ENCODE measurements around the gene SLC6A6.

DNA sequence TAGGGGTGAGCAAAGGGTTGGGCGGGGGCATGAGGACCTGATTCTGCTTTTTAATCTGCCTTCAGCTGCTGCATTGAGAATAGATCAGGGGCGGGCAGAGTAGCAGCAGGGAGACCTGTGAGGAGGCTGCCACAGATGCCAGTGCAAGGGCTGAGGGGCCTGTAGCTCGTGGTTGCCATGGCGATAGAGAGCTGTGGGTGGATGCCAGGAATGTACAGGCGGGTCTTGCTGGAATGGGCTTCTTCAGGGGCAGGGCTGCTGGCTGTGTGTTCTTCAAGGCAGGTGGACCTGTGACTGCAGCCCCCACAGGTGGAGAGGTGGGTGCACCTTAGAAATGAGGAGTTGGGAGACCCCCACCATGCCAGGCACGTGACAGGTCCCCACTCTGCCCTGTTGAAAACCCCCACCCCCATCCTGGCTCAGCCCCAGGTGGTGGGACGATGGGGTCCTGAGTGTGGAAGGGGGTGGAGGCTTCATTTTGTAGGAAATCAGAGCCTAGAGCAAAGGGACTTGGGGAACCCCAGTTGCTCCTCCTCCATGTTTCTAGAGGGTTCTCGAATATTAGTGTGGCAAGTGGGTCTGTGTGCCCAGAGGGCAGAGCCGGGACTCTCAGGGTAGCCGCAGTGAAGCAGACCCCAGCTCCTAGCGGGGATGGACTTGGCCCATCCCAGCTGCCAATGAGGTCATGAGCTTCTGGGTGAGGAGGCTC, 38.3 kb downstream of the SLC6A6 start:
- TF ChIP-seq POLR2A (IDR thresholded peaks at IDR 0.05; ENCODE audit: low read depth, low read length) (no peak), SREBF2 (IDR thresholded peaks at IDR 0.05; ENCODE audit: low read length) (no peak), GABPA (IDR thresholded peaks at IDR 0.05; ENCODE audit: low read depth) (no peak), CTCF (IDR thresholded peaks at IDR 0.05 in 2 of 3, conservative IDR thresholded peaks at IDR 0.05 in 1 of 3; ENCODE audit: control insufficient read depth in 2 of 3, extremely low read depth in 1 of 3, insufficient read depth in 1 of 3, low read depth in 3 of 3, low read length in 3 of 3) (no peak), FOS (IDR thresholded peaks at IDR 0.05; ENCODE audit: borderline replicate concordance, extremely low read depth, insufficient read length) (no peak), HDGF (IDR thresholded peaks at IDR 0.05) (no peak)
- TF ChIP-seq, protein P1, sequence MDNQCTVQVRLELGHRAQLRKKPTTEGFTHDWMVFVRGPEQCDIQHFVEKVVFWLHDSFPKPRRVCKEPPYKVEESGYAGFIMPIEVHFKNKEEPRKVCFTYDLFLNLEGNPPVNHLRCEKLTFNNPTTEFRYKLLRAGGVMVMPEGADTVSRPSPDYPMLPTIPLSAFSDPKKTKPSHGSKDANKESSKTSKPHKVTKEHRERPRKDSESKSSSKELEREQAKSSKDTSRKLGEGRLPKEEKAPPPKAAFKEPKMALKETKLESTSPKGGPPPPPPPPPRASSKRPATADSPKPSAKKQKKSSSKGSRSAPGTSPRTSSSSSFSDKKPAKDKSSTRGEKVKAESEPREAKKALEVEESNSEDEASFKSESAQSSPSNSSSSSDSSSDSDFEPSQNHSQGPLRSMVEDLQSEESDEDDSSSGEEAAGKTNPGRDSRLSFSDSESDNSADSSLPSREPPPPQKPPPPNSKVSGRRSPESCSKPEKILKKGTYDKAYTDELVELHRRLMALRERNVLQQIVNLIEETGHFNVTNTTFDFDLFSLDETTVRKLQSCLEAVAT (IDR thresholded peaks at IDR 0.05), result no peak
- TF ChIP-seq, protein P2, sequence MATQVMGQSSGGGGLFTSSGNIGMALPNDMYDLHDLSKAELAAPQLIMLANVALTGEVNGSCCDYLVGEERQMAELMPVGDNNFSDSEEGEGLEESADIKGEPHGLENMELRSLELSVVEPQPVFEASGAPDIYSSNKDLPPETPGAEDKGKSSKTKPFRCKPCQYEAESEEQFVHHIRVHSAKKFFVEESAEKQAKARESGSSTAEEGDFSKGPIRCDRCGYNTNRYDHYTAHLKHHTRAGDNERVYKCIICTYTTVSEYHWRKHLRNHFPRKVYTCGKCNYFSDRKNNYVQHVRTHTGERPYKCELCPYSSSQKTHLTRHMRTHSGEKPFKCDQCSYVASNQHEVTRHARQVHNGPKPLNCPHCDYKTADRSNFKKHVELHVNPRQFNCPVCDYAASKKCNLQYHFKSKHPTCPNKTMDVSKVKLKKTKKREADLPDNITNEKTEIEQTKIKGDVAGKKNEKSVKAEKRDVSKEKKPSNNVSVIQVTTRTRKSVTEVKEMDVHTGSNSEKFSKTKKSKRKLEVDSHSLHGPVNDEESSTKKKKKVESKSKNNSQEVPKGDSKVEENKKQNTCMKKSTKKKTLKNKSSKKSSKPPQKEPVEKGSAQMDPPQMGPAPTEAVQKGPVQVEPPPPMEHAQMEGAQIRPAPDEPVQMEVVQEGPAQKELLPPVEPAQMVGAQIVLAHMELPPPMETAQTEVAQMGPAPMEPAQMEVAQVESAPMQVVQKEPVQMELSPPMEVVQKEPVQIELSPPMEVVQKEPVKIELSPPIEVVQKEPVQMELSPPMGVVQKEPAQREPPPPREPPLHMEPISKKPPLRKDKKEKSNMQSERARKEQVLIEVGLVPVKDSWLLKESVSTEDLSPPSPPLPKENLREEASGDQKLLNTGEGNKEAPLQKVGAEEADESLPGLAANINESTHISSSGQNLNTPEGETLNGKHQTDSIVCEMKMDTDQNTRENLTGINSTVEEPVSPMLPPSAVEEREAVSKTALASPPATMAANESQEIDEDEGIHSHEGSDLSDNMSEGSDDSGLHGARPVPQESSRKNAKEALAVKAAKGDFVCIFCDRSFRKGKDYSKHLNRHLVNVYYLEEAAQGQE (IDR thresholded peaks at IDR 0.05; ENCODE audit: low read depth, low read length), result no peak

Data from GM12878 (cell line).